Stimulated activated CD4-positive, alpha-beta T cell treated with anti-CD3 and anti-CD28 coated beads, Interleukin-1b, Interleukin-23, amount 100 ng/mL, for 48 hours (primary cell): Measurements from ENCODE around the gene DOCK7.
"Not testable (repeated sequence)": the region's sequence is repeated elsewhere in the genome, so short reads cannot be mapped to it uniquely, and the experiment has no call there.

Experiments used
- DNase-seq: peaks from one replicate; pipeline ENCODE4 v3.0.0-alpha.2; 2020

Gene DOCK7, protein sequence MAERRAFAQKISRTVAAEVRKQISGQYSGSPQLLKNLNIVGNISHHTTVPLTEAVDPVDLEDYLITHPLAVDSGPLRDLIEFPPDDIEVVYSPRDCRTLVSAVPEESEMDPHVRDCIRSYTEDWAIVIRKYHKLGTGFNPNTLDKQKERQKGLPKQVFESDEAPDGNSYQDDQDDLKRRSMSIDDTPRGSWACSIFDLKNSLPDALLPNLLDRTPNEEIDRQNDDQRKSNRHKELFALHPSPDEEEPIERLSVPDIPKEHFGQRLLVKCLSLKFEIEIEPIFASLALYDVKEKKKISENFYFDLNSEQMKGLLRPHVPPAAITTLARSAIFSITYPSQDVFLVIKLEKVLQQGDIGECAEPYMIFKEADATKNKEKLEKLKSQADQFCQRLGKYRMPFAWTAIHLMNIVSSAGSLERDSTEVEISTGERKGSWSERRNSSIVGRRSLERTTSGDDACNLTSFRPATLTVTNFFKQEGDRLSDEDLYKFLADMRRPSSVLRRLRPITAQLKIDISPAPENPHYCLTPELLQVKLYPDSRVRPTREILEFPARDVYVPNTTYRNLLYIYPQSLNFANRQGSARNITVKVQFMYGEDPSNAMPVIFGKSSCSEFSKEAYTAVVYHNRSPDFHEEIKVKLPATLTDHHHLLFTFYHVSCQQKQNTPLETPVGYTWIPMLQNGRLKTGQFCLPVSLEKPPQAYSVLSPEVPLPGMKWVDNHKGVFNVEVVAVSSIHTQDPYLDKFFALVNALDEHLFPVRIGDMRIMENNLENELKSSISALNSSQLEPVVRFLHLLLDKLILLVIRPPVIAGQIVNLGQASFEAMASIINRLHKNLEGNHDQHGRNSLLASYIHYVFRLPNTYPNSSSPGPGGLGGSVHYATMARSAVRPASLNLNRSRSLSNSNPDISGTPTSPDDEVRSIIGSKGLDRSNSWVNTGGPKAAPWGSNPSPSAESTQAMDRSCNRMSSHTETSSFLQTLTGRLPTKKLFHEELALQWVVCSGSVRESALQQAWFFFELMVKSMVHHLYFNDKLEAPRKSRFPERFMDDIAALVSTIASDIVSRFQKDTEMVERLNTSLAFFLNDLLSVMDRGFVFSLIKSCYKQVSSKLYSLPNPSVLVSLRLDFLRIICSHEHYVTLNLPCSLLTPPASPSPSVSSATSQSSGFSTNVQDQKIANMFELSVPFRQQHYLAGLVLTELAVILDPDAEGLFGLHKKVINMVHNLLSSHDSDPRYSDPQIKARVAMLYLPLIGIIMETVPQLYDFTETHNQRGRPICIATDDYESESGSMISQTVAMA (N-terminal part only)

DNA sequence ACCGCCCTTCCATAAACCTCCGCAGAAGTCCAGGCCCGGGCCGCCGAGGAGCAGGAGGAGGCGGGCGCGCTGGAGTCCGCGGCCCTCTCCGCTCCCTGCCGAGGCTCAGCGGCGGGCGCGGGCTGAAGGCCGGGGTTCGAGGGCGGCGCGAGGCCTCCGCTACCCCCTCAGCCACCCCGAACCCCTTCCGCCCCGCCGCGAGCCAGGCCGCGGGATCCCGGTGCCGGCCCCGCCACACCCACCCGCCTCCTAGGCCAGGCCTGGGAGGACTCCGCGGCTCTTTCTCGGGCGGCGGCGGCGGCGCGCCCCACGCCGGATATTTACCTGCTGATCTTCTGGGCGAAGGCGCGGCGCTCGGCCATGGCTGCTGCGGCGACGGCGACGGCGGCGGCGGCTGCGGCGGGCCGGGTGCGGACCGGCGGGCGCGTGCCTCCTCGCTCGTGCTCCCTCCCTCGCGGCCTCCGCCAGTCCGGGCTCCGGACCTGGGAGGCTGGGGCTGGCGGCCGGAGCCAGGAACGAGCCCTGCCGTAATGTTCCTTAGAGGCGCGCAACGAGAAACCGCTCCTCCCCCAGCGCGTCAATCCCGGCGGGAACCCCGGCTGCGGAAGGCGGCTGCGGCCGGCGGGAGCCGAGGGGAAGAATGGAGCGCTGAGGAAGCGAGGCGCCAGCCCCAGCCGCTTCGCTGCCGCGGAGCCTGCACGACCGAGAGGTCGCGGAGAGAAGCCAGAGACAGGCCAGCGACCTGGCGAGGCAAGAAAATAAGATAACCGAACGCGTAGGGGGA is at the start of gene DOCK7:
TSS of gene DOCK7 (minus strand) at position 484 of the 784 bp plus-strand sequence. CDS start at position 362, 122 bp downstream.
- peak; percentile 36 for DNase-seq

DNA sequence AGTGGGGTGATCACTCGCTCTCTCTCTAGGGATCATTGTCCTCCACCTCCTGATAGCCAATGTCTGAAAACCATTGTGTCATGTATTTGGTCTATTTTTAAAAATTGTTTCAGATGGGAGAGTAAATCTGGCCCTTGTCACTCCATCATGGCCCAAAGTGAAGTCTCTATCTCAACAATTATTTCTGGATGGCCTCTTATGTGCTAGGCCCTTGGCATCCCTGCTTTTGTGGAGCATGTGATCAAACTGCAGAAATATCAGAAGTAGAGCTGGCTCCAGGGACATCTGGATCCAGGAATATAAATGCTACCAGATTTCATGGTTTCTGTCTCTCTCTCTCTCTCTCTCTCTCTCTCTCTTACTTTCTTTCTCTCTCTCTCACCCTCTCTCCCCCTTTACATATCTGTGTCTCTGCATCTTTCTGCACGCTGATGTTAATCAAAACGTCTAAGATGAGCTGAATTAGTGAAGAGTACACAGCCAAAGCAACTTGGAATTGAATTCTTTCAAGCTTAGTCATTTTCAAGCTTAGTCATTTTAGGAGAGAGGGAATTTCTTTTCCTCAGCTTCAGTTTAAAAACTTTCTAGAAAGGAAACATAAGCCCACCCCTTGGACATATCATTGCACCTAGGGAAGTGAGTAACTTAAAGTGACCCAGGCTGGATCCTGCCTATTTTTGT is 47.4 kb upstream of the DOCK7 start:
- no peak for DNase-seq

DNA sequence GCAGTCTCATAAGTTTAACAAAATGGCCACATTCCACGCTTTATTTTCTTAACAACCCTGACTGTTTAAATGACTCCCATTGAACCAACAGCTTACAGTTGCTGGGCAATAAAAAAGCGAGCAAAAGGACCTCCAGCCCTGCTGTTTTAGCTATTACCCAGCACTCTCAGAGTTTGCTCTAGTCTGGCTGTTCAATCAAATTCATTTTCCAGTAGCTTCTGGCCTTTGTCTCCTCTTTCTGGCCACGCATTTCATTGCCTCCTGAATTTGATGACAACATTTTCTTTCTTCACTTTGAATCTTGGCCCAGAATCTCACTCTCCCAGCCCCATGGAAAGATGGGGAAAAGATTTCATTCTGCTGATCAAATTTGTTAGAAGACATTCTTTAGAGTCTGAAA is 44.1 kb upstream of the DOCK7 start:
- DNase-seq, result no peak

DNA sequence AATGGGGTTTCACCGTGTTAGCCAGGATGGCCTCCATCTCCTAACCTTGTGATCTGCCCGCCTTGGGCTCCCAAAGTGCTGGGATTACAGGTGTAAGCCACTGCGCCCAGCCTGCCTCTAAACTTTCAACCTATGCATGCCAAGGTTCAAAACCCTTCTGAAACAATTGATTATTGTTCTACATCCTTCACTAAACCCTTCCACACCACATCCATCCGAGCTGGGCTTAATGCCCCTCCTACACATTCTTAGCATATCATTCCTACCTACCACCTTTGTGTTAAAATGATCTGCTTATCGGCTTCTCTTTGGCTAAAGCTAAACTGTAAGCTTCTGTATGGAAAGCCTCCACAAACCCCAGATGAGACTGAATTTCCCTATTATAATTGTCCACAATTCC is 40.8 kb upstream of the DOCK7 start:
- DNase-seq, result no peak

DNA sequence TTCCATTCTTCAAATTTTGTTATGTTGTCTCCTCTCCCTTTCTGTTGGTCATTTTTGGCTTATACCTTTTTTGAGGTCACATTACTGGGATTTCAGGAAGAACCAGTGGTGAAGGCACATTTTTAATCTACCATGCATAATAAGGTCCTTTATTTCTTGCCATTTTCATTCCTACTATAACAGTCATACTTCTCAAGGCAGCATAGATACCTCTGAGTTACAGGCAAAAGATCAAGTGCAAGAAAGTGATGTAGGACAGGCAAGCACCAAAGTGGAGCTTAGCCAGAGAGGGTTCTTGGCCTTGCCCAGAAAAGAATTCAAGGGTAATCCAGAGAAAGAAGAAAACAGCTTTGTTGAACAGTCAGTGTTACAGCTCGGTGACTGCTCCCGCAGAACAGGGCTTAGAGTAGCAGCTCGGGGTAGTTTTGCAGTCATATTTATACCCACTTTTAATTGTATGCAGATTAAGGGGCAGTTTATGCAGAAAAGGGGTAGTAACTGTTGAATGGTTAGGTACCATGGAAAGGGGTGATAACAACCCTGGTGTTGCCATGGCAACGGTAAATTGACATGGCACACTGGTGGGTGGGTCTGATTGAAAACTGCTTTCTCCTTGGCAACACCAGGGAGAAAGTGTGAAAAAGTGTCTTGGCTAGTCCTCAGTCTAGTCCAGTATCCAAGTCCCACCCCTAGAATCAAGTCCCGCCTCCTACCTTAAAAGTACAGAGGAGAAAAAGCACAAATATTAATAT is 39.6 kb upstream of the DOCK7 start:
- no peak for DNase-seq

DNA sequence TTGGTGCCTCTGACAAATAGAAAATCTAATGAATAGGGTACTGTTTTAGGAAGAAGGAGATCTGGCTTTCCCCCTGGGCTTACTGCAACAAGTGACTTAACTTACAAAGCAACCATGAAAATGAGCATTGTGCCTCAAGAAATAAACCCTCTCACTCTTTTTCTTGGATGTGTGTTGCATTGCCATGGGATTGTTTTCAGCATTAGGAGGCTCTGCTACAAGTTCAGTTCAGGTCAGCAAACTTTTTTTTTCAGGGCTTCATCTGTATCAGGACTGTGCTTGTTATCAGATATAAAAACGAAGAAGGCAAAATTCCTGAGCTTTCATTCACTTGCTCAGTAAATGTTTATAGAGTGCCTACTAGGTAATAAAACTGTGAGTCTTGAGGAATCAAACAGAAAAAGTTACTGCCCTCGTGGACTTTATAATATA is 37.8 kb upstream of the DOCK7 start:
- DNase-seq, result no peak

DNA sequence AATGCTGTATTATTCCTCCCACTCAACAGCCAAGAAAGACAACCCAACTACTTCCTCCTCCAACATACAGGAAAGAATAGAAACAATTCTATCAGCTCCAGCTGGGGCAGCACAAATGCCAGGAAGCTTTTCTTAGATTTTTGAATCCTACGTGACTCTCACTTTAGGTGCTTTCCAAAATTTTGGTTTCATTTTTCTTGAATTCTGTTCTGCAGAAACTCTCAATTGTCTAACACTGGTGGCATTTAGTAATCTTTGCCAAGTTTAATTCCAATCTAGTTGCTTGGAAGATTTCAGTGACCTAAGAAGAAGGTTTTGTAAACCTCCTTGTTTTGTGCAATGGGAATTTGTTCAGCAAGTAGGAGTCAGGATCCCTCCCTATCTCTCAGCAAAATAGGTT is 37.1 kb upstream of the DOCK7 start:
- DNase-seq, result no peak

DNA sequence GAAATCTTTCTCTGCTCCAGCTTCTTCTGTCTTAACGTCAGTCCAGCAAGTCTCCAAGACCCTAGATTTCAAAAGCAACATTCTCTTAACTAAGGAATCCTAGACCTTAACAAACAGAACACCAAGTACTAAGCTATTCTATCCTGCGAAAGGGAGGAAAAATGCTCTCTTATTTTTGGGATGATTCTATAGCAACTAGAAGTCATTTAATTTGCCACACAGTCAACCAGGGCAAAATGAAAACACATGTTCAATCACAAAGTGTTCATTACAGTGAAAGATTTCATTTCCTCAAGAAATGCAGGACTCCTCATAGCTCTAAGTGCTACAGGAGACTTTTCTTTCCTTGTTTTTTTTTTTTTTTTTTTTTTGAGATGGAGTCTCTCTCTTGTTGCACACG is 36.2 kb upstream of the DOCK7 start:
- DNase-seq, result no peak

DNA sequence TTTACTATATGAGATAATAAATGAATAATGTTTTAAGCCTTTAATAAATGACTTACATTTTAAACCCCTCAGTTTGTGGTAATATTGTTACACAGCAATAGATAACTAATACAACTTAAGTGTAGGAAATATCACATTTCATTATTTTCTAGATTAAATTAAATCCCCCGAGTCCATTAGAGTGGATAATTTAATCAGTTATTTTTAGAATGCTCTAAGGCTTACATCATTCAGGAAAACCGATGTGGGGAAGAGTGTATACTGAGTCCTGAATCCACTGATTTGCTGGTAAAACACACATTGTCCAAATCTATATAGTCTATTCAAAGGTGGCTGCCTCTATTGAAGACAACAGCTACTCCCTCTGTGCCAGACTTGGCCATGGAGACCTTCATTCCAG is 35.7 kb upstream of the DOCK7 start:
- DNase-seq, result no peak

DNA sequence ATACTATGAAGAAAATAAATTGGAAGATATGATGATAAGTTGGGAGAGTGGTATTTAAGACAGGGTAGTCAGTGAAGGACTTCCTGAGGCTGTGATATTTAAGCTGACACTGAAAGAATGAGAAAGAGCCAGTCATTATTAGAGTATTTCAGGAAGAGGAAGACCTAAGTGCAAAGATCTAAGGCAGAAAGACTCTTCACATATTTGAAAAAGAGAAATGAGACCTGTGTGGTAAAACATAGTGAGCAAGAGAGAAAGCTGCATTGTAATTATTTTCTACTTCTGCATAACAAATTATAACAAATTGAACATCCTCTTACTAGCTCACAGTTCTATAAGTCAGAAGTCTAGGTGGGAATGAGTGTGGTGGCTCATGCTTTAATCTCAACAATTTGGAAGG is 34.6 kb upstream of the DOCK7 start:
- no peak for DNase-seq

DNA sequence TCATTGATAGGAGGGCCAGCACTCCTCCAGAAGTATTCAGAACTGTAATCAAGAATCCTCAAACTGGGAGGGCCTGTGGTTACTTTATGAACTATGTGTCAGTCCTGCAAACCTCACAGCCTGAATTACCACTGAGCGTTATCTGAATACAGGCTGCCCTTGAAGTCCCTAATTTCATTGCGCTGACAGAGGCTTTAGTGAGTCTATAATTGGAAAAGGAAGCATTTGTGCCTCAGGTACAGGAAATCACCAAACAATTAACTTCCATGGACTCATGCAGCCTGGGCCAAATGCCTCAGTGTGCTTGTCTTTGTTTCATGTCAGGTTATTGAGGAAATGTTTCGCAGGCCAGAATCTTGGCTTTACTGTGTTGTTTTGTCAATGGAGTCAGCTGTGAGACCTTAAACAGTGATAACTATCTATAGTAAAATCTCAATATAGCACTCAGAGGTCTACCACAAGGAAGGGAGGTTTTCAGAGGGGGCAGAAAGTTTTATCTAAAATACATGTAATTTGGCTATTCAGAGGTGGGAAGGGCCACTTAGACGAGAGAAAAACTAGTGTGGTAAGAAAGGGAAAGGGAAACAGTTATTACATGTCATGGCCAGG is 32.9 kb upstream of the DOCK7 start:
- no peak for DNase-seq

DNA sequence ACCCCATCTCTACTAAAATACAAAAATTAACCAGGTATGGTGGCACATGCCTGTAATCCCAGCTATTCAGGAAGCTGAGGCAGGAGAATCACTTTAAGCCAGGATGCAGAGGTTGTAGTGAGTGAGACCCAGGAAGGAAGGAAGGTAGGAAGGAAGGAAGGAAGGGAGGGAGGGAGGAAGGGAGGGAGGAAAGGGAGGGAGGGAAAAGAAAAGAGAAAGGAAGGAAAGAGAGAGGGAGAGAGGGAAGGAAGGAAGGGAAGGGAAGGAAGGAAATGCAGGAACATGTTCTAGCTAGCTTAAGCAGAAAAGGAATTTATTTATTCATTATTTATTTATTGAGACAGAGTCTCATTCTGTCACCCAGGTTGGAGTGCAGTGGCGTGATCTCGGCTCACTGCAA is 30.2 kb upstream of the DOCK7 start:
- not testable (repeated sequence) for DNase-seq

DNA sequence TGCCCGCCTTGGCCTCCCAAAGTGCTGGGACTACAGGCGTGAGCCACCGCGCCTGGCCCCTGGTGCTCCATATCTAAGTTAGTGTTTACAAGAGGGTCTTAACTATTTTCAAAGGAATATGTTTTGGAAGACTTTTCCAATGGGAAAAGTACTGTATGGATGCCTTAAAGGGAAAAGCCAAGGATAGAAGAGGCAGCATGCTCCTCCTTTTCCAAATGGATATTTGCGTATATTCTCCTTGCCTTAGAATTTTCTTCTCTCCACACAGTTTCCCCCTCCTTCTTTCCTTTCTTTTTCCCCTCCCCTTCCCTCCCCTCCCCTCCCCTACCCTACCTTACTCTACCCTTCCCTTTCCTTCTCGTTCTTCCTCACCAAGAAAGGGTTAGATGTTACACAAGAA is 29.3 kb upstream of the DOCK7 start:
- no peak for DNase-seq

DNA sequence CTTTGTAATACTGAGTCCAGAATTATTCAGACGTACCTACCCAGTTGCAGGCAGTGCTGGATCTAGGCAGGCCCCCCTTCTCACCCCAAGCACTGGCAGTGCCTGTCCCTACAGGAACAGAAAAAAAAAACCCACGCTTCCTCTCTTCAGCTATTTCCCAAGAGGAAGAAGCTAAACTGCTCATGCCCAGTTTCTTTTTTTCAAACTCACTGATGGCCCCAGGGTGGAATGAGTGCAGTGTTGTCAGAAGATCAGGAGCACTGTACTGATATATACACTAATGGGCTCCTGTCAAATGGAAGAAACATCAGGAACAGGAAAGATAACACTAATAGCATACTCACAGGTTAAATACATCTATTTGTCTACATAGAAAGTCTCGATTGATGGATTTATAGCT is 28.2 kb upstream of the DOCK7 start:
- no peak for DNase-seq

DNA sequence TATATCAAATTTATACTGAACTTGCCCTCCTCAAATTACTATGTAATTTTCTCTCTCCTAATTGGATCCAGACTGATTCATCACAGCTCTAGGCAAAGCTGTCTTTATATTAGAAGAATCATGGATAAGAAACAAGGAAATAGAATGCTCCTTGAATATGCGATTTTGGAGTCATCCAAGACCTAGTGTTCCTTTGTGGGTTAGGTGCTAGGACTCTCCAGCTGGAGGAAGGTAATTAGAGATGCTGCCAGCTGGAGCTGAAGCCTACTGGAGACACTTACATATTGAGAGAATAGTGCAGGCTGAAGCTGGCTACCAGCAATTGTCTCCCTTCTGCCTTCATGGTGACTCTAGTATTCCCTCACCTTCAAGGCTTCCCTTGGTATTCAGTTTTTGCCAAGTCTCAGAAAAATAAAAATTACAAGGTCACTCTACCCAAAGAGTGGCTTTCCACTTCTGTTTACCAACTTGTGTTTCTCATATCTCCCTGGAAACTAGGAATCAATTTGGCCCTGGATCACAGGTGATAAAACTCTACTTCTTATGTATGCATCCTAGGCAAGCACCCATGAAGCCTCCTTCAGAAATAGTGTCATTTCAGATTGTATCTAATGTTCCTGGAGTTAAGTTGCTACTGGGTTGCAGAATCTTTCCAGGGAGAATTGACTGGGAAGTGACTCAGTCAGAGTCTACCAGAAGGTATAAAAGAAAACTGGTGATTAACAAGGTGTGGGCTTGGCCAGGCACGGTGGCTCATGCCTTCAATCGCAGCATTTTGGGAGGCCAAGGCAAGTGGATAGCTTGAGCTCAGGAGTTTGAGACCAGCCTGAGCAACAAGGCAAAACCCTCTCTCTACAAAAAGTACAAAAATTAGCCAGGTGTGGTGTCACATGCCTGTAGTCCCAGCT is 24.4 kb upstream of the DOCK7 start:
- DNase-seq, result no peak

DNA sequence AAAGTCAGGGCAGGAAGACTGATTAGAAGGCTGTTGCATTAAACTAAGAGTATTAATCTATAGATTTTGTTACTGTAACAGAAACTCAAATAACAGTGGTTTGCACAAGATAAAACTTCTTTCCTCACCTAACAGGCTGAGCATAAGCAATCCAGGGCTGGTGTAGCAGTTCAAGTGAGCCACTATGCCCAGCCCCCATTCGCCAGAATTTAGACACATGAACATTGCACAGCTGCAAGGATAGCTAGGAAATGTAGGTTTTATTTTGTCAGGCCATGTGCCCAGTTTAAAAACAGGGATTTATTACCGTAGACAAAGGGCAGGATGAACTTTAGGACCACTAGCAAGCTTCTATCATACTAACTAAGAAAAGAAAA is 19.5 kb upstream of the DOCK7 start:
- DNase-seq, result no peak

DNA sequence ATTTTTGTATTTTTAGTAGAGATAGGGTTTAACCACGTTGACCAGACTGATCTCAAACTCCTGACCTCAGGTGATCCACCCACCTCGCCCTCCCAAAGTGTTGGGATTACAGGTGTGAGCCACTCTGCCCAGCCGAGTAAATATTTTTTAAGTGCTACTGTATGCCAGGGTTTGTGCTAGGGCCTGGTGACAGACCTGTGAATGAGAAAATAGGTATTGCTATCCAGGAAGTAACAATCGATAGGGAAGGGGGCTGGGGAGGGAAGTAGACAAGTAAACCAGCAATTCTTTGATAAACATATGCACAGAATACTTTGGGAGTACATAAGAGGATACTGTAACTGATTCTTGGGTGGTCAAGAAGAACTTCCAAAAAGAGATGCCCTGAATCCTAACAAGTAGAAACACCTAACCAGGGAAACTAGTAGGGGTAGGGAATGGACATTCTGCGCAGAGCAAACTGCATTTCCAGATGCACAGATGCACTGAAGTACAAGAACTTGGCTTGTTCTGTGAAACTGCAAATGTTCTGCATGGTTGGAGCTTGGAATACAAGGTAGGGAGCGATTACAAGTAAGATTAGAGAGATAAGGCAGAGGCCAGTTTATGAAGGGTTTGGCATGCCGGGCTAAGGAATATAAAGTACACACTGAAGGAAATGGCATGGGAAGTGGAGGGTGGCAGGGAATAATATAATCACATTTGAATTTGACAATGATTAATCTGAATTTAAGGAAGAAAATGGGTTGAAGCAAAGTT is 19.0 kb upstream of the DOCK7 start:
- DNase-seq, result no peak

DNA sequence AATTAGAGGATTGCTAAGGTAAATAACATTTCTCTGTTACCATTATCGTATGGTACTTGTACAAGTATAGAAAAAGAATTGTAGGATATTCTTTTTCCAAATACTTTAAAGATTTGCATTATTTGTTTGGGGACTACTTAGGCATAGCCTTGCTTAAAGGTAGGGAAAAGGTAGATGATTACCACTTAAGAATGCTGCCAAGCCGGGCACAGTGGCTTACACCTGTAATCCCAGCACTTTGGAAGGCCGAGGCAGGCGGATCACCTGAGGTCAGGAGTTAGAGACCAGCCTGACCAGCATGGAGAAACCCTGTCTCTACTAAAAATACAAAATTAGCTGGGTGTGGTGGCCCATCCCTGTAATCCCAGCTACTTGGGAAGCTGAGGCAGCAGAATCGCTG is 10.0 kb upstream of the DOCK7 start:
- not testable (repeated sequence) for DNase-seq

DNA sequence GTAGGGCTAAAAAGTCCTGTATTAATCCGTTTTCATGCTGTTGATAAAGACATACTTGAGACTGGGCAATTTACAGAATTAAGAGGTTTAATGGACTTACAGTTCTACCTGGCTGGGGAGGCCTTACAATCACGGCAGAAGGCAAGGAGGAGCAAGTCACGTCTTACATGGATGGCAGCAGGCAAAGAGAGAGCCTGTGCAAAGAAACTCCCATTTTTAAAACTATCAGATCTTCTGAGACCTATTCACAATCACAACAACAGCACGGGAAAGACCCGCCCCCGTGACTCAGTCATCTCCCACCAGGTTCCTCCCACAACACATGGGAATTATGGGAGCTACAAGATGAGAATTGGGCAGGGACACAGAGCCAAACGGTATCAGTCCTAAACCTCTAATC is 6.3 kb upstream of the DOCK7 start:
- not testable (repeated sequence) for DNase-seq
